ENCODE measurements around the gene FETUB. TPM values are rescaled to one million over a fixed set of nuclear protein-coding genes. Genes with fewer than 3 reads are reported as not detected.
"Not testable (repeated sequence)": the region's sequence is repeated elsewhere in the genome, so short reads cannot be mapped to it uniquely, and the experiment has no call there.

FETUB gene
- polyA plus RNA-seq, 3 donors = not detected

- Mint-ChIP-seq H3K9me3 (no peaks in the 10 kb centered on the region), H3K27me3 (ENCODE audit: low read depth in 3 of 3) (peaks cover 1 to 3% (median 3%) of the 10 kb centered on the region in 3 donors), H3K4me3 (no peak overlapping the region), H3K27ac (no peak overlapping the region), H3K4me1 (no peaks in the 10 kb centered on the region), H3K36me3 (no peaks in the 10 kb centered on the region)
- WGBS (ENCODE audit: insufficient coverage) = 96% methylated on average over 4 of the region's 4 CpGs
- Histone ChIP-seq H2AFZ (ENCODE audit: insufficient read depth, low read depth, low read length, poor library complexity, severe bottlenecking) (no peak overlapping the region), H3K27me3 (ENCODE audit: control insufficient read depth in 2 of 2, insufficient read depth in 2 of 2, low read length in 2 of 2) (no peaks in the 10 kb centered on the region), H3K4me2 (replicated peaks; ENCODE audit: extremely low read depth, low read length, poor library complexity, severe bottlenecking) (no peak overlapping the region), H4K20me1 (ENCODE audit: insufficient read depth, low read length) (no peaks in the 10 kb centered on the region), H3K79me2 (ENCODE audit: insufficient read depth, low read length) (no peaks in the 10 kb centered on the region), H3K4me1 (ENCODE audit: control insufficient read depth in 1 of 2, insufficient read depth in 2 of 2, low read length in 2 of 2) (no peaks in the 10 kb centered on the region), H3K36me3 (replicated peaks in 1 of 2; ENCODE audit: control insufficient read depth in 1 of 2, insufficient read depth in 2 of 2, low read length in 2 of 2) (no peaks in the 10 kb centered on the region), H3K4me3 (replicated peaks in 1 of 3; ENCODE audit: low read depth in 2 of 3, low read length in 3 of 3) (no peak overlapping the region), H3K9ac (ENCODE audit: insufficient read depth, low read length, poor library complexity, severe bottlenecking) (no peak overlapping the region), H3K9me3 (replicated peaks in 1 of 2; ENCODE audit: control insufficient read depth in 1 of 2, insufficient read depth in 1 of 2, low read length in 2 of 2) (no peaks in the 10 kb centered on the region), H3K27ac (ENCODE audit: low read depth in 1 of 2, low read length in 2 of 2) (no peak overlapping the region)
- intact Hi-C loops (cut with micrococcal nuclease) = no loop called here
- no peak for TF ChIP-seq CTCF (IDR thresholded peaks at IDR 0.05)
- DNase-seq = no peak
These were observed 57.3 kb downstream of the FETUB start for GRCh38 chr3:186697510-186697909.

DNA sequence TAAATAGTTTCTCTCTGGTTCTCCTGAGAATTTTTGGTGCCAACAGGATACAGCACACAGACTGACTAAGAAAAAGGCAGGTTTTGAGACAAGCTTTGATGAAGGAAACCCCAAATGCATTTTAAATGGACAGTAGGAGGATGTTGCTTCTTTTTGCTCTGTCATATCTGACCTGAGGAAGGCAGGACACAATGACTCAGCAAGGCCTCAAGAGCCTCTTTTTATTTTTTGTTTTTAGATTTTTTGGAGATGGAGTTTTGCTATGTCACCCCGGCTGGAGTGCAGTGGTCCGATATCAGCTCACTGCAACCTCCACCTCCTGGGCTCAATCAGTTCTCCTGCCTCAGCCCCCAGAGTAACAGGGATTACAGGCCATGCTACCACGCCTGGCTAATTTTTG is 60.1 kb downstream of the FETUB start:
- H3K9me3 ChIP-seq (replicated peaks in 1 of 2; ENCODE audit: control insufficient read depth in 1 of 2, insufficient read depth in 1 of 2, low read length in 2 of 2) = no peaks in the 10 kb centered on the region
- no peaks in the 10 kb centered on the region for H3K4me1 Mint-ChIP-seq
- H3K4me3 ChIP-seq (replicated peaks in 1 of 3; ENCODE audit: low read depth in 2 of 3, low read length in 3 of 3) = no peak overlapping the region
- DNase-seq = no peak
- intact Hi-C loops (cut with micrococcal nuclease) = no loop called here
- H3K27ac Mint-ChIP-seq = no peak overlapping the region
- H3K9me3 Mint-ChIP-seq = peaks cover 0 to 3% (median 0%) of the 10 kb centered on the region in 7 donors
- no peak overlapping the region for H3K9ac ChIP-seq (ENCODE audit: insufficient read depth, low read length, poor library complexity, severe bottlenecking)
- no peaks in the 10 kb centered on the region for H3K4me1 ChIP-seq (ENCODE audit: control insufficient read depth in 1 of 2, insufficient read depth in 2 of 2, low read length in 2 of 2)
- no peaks in the 10 kb centered on the region for H3K79me2 ChIP-seq (ENCODE audit: insufficient read depth, low read length)
- no peaks in the 10 kb centered on the region for H3K27me3 ChIP-seq (ENCODE audit: control insufficient read depth in 2 of 2, insufficient read depth in 2 of 2, low read length in 2 of 2)
- H3K36me3 ChIP-seq (replicated peaks in 1 of 2; ENCODE audit: control insufficient read depth in 1 of 2, insufficient read depth in 2 of 2, low read length in 2 of 2) = no peaks in the 10 kb centered on the region
- TF ChIP-seq CTCF (IDR thresholded peaks at IDR 0.05) = no peak
- no peaks in the 10 kb centered on the region for H4K20me1 ChIP-seq (ENCODE audit: insufficient read depth, low read length)
- no peak overlapping the region for H2AFZ ChIP-seq (ENCODE audit: insufficient read depth, low read depth, low read length, poor library complexity, severe bottlenecking)
- H3K4me2 ChIP-seq (replicated peaks; ENCODE audit: extremely low read depth, low read length, poor library complexity, severe bottlenecking) = no peak overlapping the region
- H3K27ac ChIP-seq (ENCODE audit: low read depth in 1 of 2, low read length in 2 of 2) = no peak overlapping the region
- H3K4me3 Mint-ChIP-seq = no peak overlapping the region
- peaks cover 2 to 5% (median 4%) of the 10 kb centered on the region in 3 donors for H3K27me3 Mint-ChIP-seq (ENCODE audit: low read depth in 3 of 3)
- no peaks in the 10 kb centered on the region for H3K36me3 Mint-ChIP-seq
- WGBS (ENCODE audit: insufficient coverage) = 77% methylated on average over 1 of the region's 3 CpGs

DNA sequence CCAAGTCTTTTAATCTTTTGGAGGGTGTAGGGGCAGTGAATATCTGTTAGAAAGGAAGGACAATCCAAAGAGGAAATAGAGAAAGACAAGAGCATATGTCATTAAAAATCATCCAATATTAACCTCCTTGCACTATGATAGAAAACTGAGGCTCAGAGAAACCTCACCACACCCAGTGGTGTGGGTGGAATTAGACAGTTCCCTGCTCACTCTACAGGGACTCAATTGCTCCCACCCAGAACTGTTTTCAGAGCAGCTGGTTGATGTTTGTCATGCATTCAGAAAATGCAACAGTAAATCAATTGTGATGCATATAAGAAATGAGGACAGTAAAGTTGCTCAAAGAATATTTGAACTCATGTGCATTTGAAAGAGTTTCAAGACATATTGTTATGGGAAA is 62.3 kb downstream of the FETUB start:
- H3K9me3 ChIP-seq (replicated peaks in 1 of 2; ENCODE audit: control insufficient read depth in 1 of 2, insufficient read depth in 1 of 2, low read length in 2 of 2); H3K4me2 ChIP-seq (replicated peaks; ENCODE audit: extremely low read depth, low read length, poor library complexity, severe bottlenecking); H3K4me1 Mint-ChIP-seq; H3K4me1 ChIP-seq (ENCODE audit: control insufficient read depth in 1 of 2, insufficient read depth in 2 of 2, low read length in 2 of 2); H3K79me2 ChIP-seq (ENCODE audit: insufficient read depth, low read length); H3K27ac ChIP-seq (ENCODE audit: low read depth in 1 of 2, low read length in 2 of 2); DNase-seq; intact Hi-C loops (cut with micrococcal nuclease); H3K27me3 ChIP-seq (ENCODE audit: control insufficient read depth in 2 of 2, insufficient read depth in 2 of 2, low read length in 2 of 2); H3K36me3 Mint-ChIP-seq; H3K9me3 Mint-ChIP-seq; H3K4me3 ChIP-seq (replicated peaks in 1 of 3; ENCODE audit: low read depth in 2 of 3, low read length in 3 of 3); H3K4me3 Mint-ChIP-seq; H3K9ac ChIP-seq (ENCODE audit: insufficient read depth, low read length, poor library complexity, severe bottlenecking); H2AFZ ChIP-seq (ENCODE audit: insufficient read depth, low read depth, low read length, poor library complexity, severe bottlenecking); H4K20me1 ChIP-seq (ENCODE audit: insufficient read depth, low read length); H3K36me3 ChIP-seq (replicated peaks in 1 of 2; ENCODE audit: control insufficient read depth in 1 of 2, insufficient read depth in 2 of 2, low read length in 2 of 2); H3K27ac Mint-ChIP-seq: not testable (repeated sequence)
- peaks cover 5 to 12% (median 8%) of the 10 kb centered on the region in 3 donors for H3K27me3 Mint-ChIP-seq (ENCODE audit: low read depth in 3 of 3)

All from CD14-positive monocyte (primary cell).